Liver (tissue), 9 donors: ENCODE measurements around the gene PDE1C. TPM values are rescaled to one million over a fixed set of nuclear protein-coding genes. Genes with fewer than 3 reads are reported as not detected.
A peak's percentile ranks its signal among the peaks of the same experiment; 100 is the strongest.

Source experiments
- DNase-seq: peaks from one replicate; pipeline ENCODE4 v3.0.0-alpha.2; 2017; ENCODE audit warnings: low spot score
- H3K27ac ChIP-seq, 2 donors: one replicate each; pipeline ENCODE4 v1.7.0; 2013; ENCODE audit warnings: inconsistent platforms in 2 of 2, low read length in 2 of 2, control low read depth in 1 of 2, low read depth in 1 of 2, mild to moderate bottlenecking in 1 of 2
- H3K27me3 ChIP-seq, 4 donors: one replicate each; pipeline versions ENCODE4 v1.6.1 to v1.7.0; 2013; ENCODE audit warnings: low read length in 3 of 4, inconsistent platforms in 1 of 4, mild to moderate bottlenecking in 1 of 4, moderate library complexity in 1 of 4; ENCODE audit not compliant: control insufficient read depth in 4 of 4, insufficient read depth in 4 of 4
- H3K36me3 ChIP-seq, 4 donors: one replicate each; pipeline versions ENCODE4 v1.6.1 to v1.7.0; 2013; ENCODE audit warnings: low read length in 3 of 4, mild to moderate bottlenecking in 3 of 4, low read depth in 1 of 4, moderate library complexity in 1 of 4; ENCODE audit not compliant: control insufficient read depth in 4 of 4, insufficient read depth in 3 of 4
- H3K4me1 ChIP-seq, 4 donors: one replicate each; pipeline versions ENCODE4 v1.6.1 to v1.7.0; 2013; ENCODE audit warnings: low read length in 3 of 4, mild to moderate bottlenecking in 3 of 4, moderate library complexity in 1 of 4; ENCODE audit not compliant: control insufficient read depth in 4 of 4, insufficient read depth in 4 of 4
- H3K4me3 ChIP-seq, 3 donors: one replicate each; pipeline versions ENCODE4 v1.6.1 to v1.7.0; 2013; ENCODE audit warnings: low read length in 3 of 3, control low read depth in 1 of 3, low read depth in 1 of 3, mild to moderate bottlenecking in 1 of 3
- H3K9ac ChIP-seq, 2 donors: one replicate each; pipeline ENCODE4 v1.7.0; 2013; ENCODE audit warnings: low read length in 2 of 2, mild to moderate bottlenecking in 2 of 2, moderate library complexity in 2 of 2, control low read depth in 1 of 2, low read depth in 1 of 2
- H3K9me3 ChIP-seq, 4 donors: one replicate each; pipeline versions ENCODE4 v1.6.1 to v1.7.0; 2013; ENCODE audit warnings: low read length in 3 of 4; ENCODE audit not compliant: control insufficient read depth in 4 of 4
- ATF3 ChIP-seq: IDR thresholded peaks from 2 replicates; pipeline ENCODE4 v1.6.1; 2016; ENCODE audit warnings: antibody characterized with exemption
- EGR1 ChIP-seq, 2 donors: IDR thresholded peaks; 2 replicates each; pipeline ENCODE4 v1.6.1; 2016 to 2018; ENCODE audit warnings: antibody characterized with exemption in 2 of 2, low read depth in 2 of 2
- FOXA1 ChIP-seq: IDR thresholded peaks from 2 replicates; pipeline ENCODE4 v1.6.1; 2016; ENCODE audit warnings: antibody characterized with exemption
- FOXA2 ChIP-seq: IDR thresholded peaks from 2 replicates; pipeline ENCODE4 v1.6.1; 2016; ENCODE audit warnings: antibody characterized with exemption
- GABPA ChIP-seq, 2 donors: IDR thresholded peaks in 1 of 2; conservative IDR thresholded peaks in 1 of 2; 2 replicates each; pipeline ENCODE4 v1.6.1; 2016; ENCODE audit warnings: antibody characterized with exemption in 2 of 2, mild to moderate bottlenecking in 1 of 2, moderate library complexity in 1 of 2
- HNF4A ChIP-seq, 2 donors: conservative IDR thresholded peaks; 2 replicates each; pipeline ENCODE4 v1.6.1; 2016; ENCODE audit warnings: antibody characterized with exemption in 2 of 2, mild to moderate bottlenecking in 2 of 2
- HNF4G ChIP-seq: IDR thresholded peaks from 2 replicates; pipeline ENCODE4 v1.6.1; 2016; ENCODE audit warnings: antibody characterized with exemption
- JUND ChIP-seq, 2 donors: IDR thresholded peaks; 2 replicates each; pipeline ENCODE4 v1.6.1; 2016; ENCODE audit warnings: antibody characterized with exemption in 2 of 2
- NR2F2 ChIP-seq: IDR thresholded peaks from 2 replicates; pipeline ENCODE4 v1.6.1; 2016; ENCODE audit warnings: antibody characterized with exemption
- RAD21 ChIP-seq, 2 donors: IDR thresholded peaks; 2 replicates each; pipeline ENCODE4 v1.6.1; 2016; ENCODE audit warnings: antibody characterized with exemption in 2 of 2, mild to moderate bottlenecking in 2 of 2
- REST ChIP-seq: IDR thresholded peaks from 2 replicates; pipeline ENCODE4 v1.6.1; 2016; ENCODE audit warnings: antibody characterized with exemption, mild to moderate bottlenecking
- RXRA ChIP-seq, 2 donors: IDR thresholded peaks; 2 replicates each; pipeline ENCODE4 v1.6.1; 2017 to 2018; ENCODE audit warnings: antibody characterized with exemption in 2 of 2, mild to moderate bottlenecking in 1 of 2
- SP1 ChIP-seq: IDR thresholded peaks from 2 replicates; pipeline ENCODE4 v1.6.1; 2018; ENCODE audit warnings: antibody characterized with exemption, mild to moderate bottlenecking
- TAF1 ChIP-seq: conservative IDR thresholded peaks from 2 replicates; pipeline ENCODE4 v1.6.1; 2016; ENCODE audit warnings: antibody characterized with exemption, mild to moderate bottlenecking
- YY1 ChIP-seq: IDR thresholded peaks from 2 replicates; pipeline ENCODE4 v1.6.1; 2016; ENCODE audit warnings: antibody characterized with exemption, mild to moderate bottlenecking
- ZBTB33 ChIP-seq: IDR thresholded peaks from 2 replicates; pipeline ENCODE4 v1.6.1; 2016; ENCODE audit warnings: antibody characterized with exemption
- WGBS: extraction: QIAGEN DNeasy Blood & Tissue Kit; methylation state at CpG from one replicate; pipeline ENCODE4 v1.1.7; 2013; 5-methylcytosine and 5-hydroxymethylcytosine counted together
- polyA plus RNA-seq, 2 donors: library from polyadenylated mRNA; stranded (reverse) in 1 of 2; unstranded in 1 of 2; fragments of 200-250 nt in 1 of 2; fragments of >200 nt in 1 of 2; fragmentation: Nextera tagmentation in 1 of 2; extraction: Ambion mirVana in 1 of 2; gene quantifications; one replicate each; pipeline versions ENCODE4 v1.2.1 to v1.2.3, GENCODE V29; 2013 to 2015
- total RNA-seq, 2 donors: library from RNA; depleted of rRNA; stranded (reverse); fragments of >200 nt; gene quantifications; one replicate each; pipeline ENCODE4 v1.2.3, GENCODE V29; 2014
- donor health status: healthy.
- donor health status: healthy.
- donor health status: healthy.
- donor health status: healthy.
- donor health status: healthy.

PDE1C gene
- total RNA-seq (under 1 TPM; 0.47 to 0.92 TPM), polyA plus RNA-seq (under 1 TPM in 1 of 2 donors, not detected in 1; 0.05 TPM)

GRCh38 chr7:32070406-32071360 lies at the start of gene PDE1C:
PDE1C (minus strand) TSS chr7:32070407.
- DNase-seq = no peak
- Histone ChIP-seq H3K27me3 (peaks cover 0 to 10% (median 4%) of the 10 kb centered on the region in 4 donors), H3K4me3 (peak within 1 kb of the TSS in 1 of 3 donors; percentile 10), H3K36me3 (no peaks in the 10 kb centered on the region), H3K9me3 (peaks cover 0 to 4% (median 0%) of the 10 kb centered on the region in 4 donors), H3K9ac (no peak within 1 kb of the TSS), H3K27ac (no peak within 1 kb of the TSS), H3K4me1 (no peaks in the 10 kb centered on the region)
- 2% methylated on average over 88 of the region's 88 CpGs for WGBS
- no peak for TF ChIP-seq ZBTB33
- no peak for TF ChIP-seq FOXA1
- no peak for TF ChIP-seq ATF3
- no peak for TF ChIP-seq TAF1
- no peak for TF ChIP-seq RAD21 (IDR thresholded peaks at IDR 0.05)
- TF ChIP-seq HNF4G = no peak
- no peak for TF ChIP-seq JUND (IDR thresholded peaks at IDR 0.05)
- TF ChIP-seq EGR1 (IDR thresholded peaks at IDR 0.05; ENCODE audit: low read depth in 2 of 2) = no peak
- TF ChIP-seq REST = no peak

GRCh38 chr7:32119790-32120196 lies 49.6 kb upstream of the PDE1C start:
- Histone ChIP-seq H3K4me3 (no peak overlapping the region), H3K27ac (no peak overlapping the region), H3K27me3 (no peaks in the 10 kb centered on the region), H3K9me3 (no peaks in the 10 kb centered on the region), H3K4me1 (no peaks in the 10 kb centered on the region), H3K36me3 (no peaks in the 10 kb centered on the region), H3K9ac (no peak overlapping the region)
- DNase-seq = no peak
- 65% methylated on average over 8 of the region's 8 CpGs for WGBS
- TF ChIP-seq GABPA (IDR thresholded peaks at IDR 0.05 in 1 of 2, conservative IDR thresholded peaks at IDR 0.05 in 1 of 2) = no peak
- no peak for TF ChIP-seq SP1
- TF ChIP-seq RXRA (IDR thresholded peaks at IDR 0.05) = no peak
- TF ChIP-seq FOXA2 = no peak
- TF ChIP-seq NR2F2 = no peak
- no peak for TF ChIP-seq ATF3
- TF ChIP-seq REST = no peak
- no peak for TF ChIP-seq HNF4A (conservative IDR thresholded peaks at IDR 0.05)
- no peak for TF ChIP-seq YY1
- no peak for TF ChIP-seq RAD21 (IDR thresholded peaks at IDR 0.05)
- TF ChIP-seq FOXA1 = no peak
- TF ChIP-seq TAF1 = no peak
